Type B pancreatic cell (in vitro differentiated cells): Measurements from ENCODE around the gene BCL2A1. TPM values are rescaled to one million over a fixed set of nuclear protein-coding genes. Genes with fewer than 3 reads are reported as not detected.
"Not testable (repeated sequence)": the region's sequence is repeated elsewhere in the genome, so short reads cannot be mapped to it uniquely, and the experiment has no call there.

Experiments
- DNase-seq: peaks from one replicate; pipeline ENCODE4 v3.0.0; 2021; ENCODE audit warnings: mixed read lengths; ENCODE audit not compliant: unreplicated experiment; ENCODE audit errors: extremely low spot score
- H3K27ac Mint-ChIP-seq: 2 replicates; pipeline ENCODE4 v1.8.0; 2021; ENCODE audit warnings: mild to moderate bottlenecking, mixed read lengths
- H3K27me3 Mint-ChIP-seq: 2 replicates; pipeline ENCODE4 v1.8.0; 2021; ENCODE audit warnings: mixed read lengths
- H3K36me3 Mint-ChIP-seq: 2 replicates; pipeline ENCODE4 v1.8.0; 2021; ENCODE audit warnings: mixed read lengths
- H3K4me1 Mint-ChIP-seq: one replicate; pipeline ENCODE4 v1.8.0; 2021; ENCODE audit warnings: mixed read lengths; ENCODE audit not compliant: unreplicated experiment
- H3K4me3 Mint-ChIP-seq: 2 replicates; pipeline ENCODE4 v1.8.0; 2021; ENCODE audit warnings: mild to moderate bottlenecking, mixed read lengths
- H3K9me3 Mint-ChIP-seq: 2 replicates; pipeline ENCODE4 v1.8.0; 2021; ENCODE audit warnings: mixed read lengths
- total RNA-seq: library from RNA; stranded (reverse); gene quantifications from 2 replicates; pipeline ENCODE4 v1.2.1, GENCODE V29; 2021; ENCODE audit warnings: low replicate concordance
- TF ChIP-seq, protein P1 (sequence below): fragments of 200-600 bp; sonication (generic); conservative IDR thresholded peaks from 2 replicates; pipeline ENCODE4 v1.5.0; 2021; ENCODE audit warnings: antibody characterized with exemption, mild to moderate bottlenecking

BCL2A1 gene
- total RNA-seq, 1 donor from 2014 or later: not detected

- no peak for DNase-seq
- Mint-ChIP-seq H3K36me3 (no peaks in the 10 kb centered on the region), H3K27me3 (no peaks in the 10 kb centered on the region), H3K4me3 (no peak overlapping the region), H3K27ac (no peak overlapping the region), H3K9me3 (no peaks in the 10 kb centered on the region), H3K4me1 (no peaks in the 10 kb centered on the region)
- TF ChIP-seq, protein P1, sequence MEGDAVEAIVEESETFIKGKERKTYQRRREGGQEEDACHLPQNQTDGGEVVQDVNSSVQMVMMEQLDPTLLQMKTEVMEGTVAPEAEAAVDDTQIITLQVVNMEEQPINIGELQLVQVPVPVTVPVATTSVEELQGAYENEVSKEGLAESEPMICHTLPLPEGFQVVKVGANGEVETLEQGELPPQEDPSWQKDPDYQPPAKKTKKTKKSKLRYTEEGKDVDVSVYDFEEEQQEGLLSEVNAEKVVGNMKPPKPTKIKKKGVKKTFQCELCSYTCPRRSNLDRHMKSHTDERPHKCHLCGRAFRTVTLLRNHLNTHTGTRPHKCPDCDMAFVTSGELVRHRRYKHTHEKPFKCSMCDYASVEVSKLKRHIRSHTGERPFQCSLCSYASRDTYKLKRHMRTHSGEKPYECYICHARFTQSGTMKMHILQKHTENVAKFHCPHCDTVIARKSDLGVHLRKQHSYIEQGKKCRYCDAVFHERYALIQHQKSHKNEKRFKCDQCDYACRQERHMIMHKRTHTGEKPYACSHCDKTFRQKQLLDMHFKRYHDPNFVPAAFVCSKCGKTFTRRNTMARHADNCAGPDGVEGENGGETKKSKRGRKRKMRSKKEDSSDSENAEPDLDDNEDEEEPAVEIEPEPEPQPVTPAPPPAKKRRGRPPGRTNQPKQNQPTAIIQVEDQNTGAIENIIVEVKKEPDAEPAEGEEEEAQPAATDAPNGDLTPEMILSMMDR: no peak
Observed at GRCh38 chr15:80012060-80012726, 41.2 kb upstream of the BCL2A1 start.

DNA sequence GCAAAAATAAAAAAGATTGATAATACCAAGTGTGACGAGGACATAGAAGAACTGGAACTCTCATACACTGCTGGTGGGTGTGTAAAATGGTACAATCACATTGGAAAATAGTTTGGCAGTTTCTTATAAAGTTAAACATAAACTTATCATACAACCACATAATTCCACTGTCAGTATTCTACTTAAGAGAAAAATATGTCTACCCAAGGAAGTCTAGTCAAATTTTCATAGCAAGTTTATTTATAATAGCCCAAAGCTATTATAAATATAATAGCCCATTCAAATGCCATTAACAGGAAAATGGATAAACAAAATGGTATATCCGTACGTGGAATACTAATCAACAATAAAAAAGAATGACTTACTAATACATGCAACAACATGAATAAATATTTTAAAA, 40.6 kb upstream of the BCL2A1 start:
- no peaks in the 10 kb centered on the region for H3K36me3 Mint-ChIP-seq
- H3K4me1 Mint-ChIP-seq: no peaks in the 10 kb centered on the region
- H3K4me3 Mint-ChIP-seq: no peak overlapping the region
- H3K27me3 Mint-ChIP-seq: no peaks in the 10 kb centered on the region
- no peak for DNase-seq
- no peak overlapping the region for H3K27ac Mint-ChIP-seq
- H3K9me3 Mint-ChIP-seq: no peaks in the 10 kb centered on the region
- TF ChIP-seq, protein P1: no peak

- H3K27ac Mint-ChIP-seq, H3K27me3 Mint-ChIP-seq, DNase-seq, H3K4me1 Mint-ChIP-seq, H3K36me3 Mint-ChIP-seq, H3K9me3 Mint-ChIP-seq, H3K4me3 Mint-ChIP-seq: not testable (repeated sequence)
Observed at GRCh38 chr15:80011041-80011523, 40.1 kb upstream of the BCL2A1 start.

- no peak for DNase-seq
- no peaks in the 10 kb centered on the region for H3K27me3 Mint-ChIP-seq
- TF ChIP-seq, protein P1: no peak
- H3K36me3 Mint-ChIP-seq: no peaks in the 10 kb centered on the region
- no peak overlapping the region for H3K27ac Mint-ChIP-seq
- no peaks in the 10 kb centered on the region for H3K4me1 Mint-ChIP-seq
- H3K4me3 Mint-ChIP-seq: no peak overlapping the region
- no peaks in the 10 kb centered on the region for H3K9me3 Mint-ChIP-seq
Observed at GRCh38 chr15:80010131-80010673, 39.2 kb upstream of the BCL2A1 start.

- H3K27ac Mint-ChIP-seq: no peak overlapping the region
- TF ChIP-seq, protein P1: no peak
- H3K27me3 Mint-ChIP-seq: no peaks in the 10 kb centered on the region
Observed at GRCh38 chr15:80007532-80007931, 36.5 kb upstream of the BCL2A1 start.

DNA sequence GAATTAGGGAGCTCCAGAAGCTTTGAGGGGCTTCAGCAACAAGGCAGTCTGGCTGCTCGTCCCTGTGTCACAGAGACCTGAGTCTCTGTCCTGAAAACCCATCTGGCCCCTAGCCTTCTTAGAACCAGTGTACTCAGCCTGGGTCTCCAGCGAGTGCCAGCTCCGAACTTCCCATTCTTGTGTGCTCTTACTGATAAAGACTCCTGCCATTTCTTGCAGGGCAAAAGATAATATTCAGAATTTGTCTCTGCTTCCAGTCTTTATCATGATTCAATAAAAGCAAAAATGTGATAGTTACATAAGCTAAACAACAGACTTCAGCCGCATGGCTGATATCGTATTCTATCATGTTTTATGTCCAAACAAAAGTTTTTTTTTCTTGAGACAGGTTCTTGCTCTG, 36.0 kb upstream of the BCL2A1 start:
- H3K27me3 Mint-ChIP-seq: no peaks in the 10 kb centered on the region
- peaks cover 3% of the 10 kb centered on the region for H3K4me1 Mint-ChIP-seq
- H3K9me3 Mint-ChIP-seq: peaks cover 4% of the 10 kb centered on the region
- no peak overlapping the region for H3K27ac Mint-ChIP-seq
- no peak overlapping the region for H3K4me3 Mint-ChIP-seq
- no peak for DNase-seq
- no peaks in the 10 kb centered on the region for H3K36me3 Mint-ChIP-seq
- TF ChIP-seq, protein P1: no peak

More at GRCh38 chr15:80007532-80007931, 36.5 kb upstream of the BCL2A1 start:
- H3K4me1 Mint-ChIP-seq: peaks cover 3% of the 10 kb centered on the region
- no peak overlapping the region for H3K4me3 Mint-ChIP-seq
- DNase-seq: no peak
- no peaks in the 10 kb centered on the region for H3K36me3 Mint-ChIP-seq
- H3K9me3 Mint-ChIP-seq: peaks cover 4% of the 10 kb centered on the region
